GM12892 (cell line): ENCODE data around the gene NOC2L.

Experiments used
- POLR2A ChIP-seq: IDR thresholded peaks from 2 replicates; pipeline ENCODE4 v1.6.1; 2011; ENCODE audit warnings: low read depth, low read length, control low read depth
- POLR2AphosphoS5 ChIP-seq: IDR thresholded peaks from 2 replicates; pipeline ENCODE4 v1.6.1; 2011; ENCODE audit warnings: low read depth, low read length, control low read depth
- TAF1 ChIP-seq: IDR thresholded peaks from 2 replicates; pipeline ENCODE4 v1.6.1; 2011; ENCODE audit warnings: low read depth, mild to moderate bottlenecking, control low read depth, low read length, borderline replicate concordance

GRCh38 chr1:985126-985525 is 26.1 kb upstream of the NOC2L start:
- TF ChIP-seq POLR2A (no peak), POLR2AphosphoS5 (no peak), TAF1 (no peak)
